ENCODE measurements around the gene INO80B. TPM values are rescaled to one million over a fixed set of nuclear protein-coding genes. Genes with fewer than 3 reads are reported as not detected.
"Not testable (repeated sequence)": the region's sequence is repeated elsewhere in the genome, so short reads cannot be mapped to it uniquely, and the experiment has no call there.

Gene INO80B
- total RNA-seq: 10 to 100 TPM; 21.1 to 22.1 TPM
- long read RNA-seq: 0 reads

- intact Hi-C loops (cut with DNase I): no loop called here
- ATAC-seq: peak; percentile 57 to 61
- peak; percentile 95 for DNase-seq
Measured at GRCh38 chr2:74454654-74455511, at the start of gene INO80B. TSS of gene INO80B (plus strand) at chr2:74455087. CDS start at chr2:74455117, 30 bp downstream.

- intact Hi-C loops (cut with DNase I): no loop called here
- no peak for DNase-seq
- no peak for ATAC-seq
Measured at GRCh38 chr2:74406035-74406434, 48.9 kb upstream of the INO80B start.

GRCh38 chr2:74407682-74408081 is 47.2 kb upstream of the INO80B start:
- ATAC-seq (no peak), DNase-seq (no peak)
- intact Hi-C loops (cut with DNase I): no loop called here

GRCh38 chr2:74413001-74413698 is 41.7 kb upstream of the INO80B start:
- no peak for ATAC-seq
- intact Hi-C loops (cut with DNase I): no loop called here
- no peak for DNase-seq

- intact Hi-C loops (cut with DNase I): no loop called here
- peak; percentile 9 to 33 for ATAC-seq
- DNase-seq: no peak
Measured at GRCh38 chr2:74414441-74414840, 40.4 kb upstream of the INO80B start.

- intact Hi-C loops (cut with DNase I): no loop called here
- ATAC-seq: peak; percentile 82 to 84
- peak; percentile 78 for DNase-seq
Measured at GRCh38 chr2:74414881-74415761, 39.8 kb upstream of the INO80B start.

GRCh38 chr2:74415762-74416395 is 39.0 kb upstream of the INO80B start:
- DNase-seq (no peak), ATAC-seq (peak in 1 of 2 donors; percentile 18)
- intact Hi-C loops (cut with DNase I): no loop called here

- no peak for ATAC-seq
- no peak for DNase-seq
- intact Hi-C loops (cut with DNase I): no loop called here
Measured at GRCh38 chr2:74416778-74417177, 38.1 kb upstream of the INO80B start.

GRCh38 chr2:74417197-74417596 is 37.7 kb upstream of the INO80B start:
- intact Hi-C loops (cut with DNase I): no loop called here
- ATAC-seq: no peak
- no peak for DNase-seq

- intact Hi-C loops (cut with DNase I): no loop called here
- ATAC-seq (no peak), DNase-seq (no peak)
Measured at GRCh38 chr2:74417763-74418162, 37.1 kb upstream of the INO80B start.

GRCh38 chr2:74418312-74418711 is 36.6 kb upstream of the INO80B start:
- no peak for ATAC-seq
- intact Hi-C loops (cut with DNase I): no loop called here
- DNase-seq: peak; percentile 69

GRCh38 chr2:74419345-74419744 is 35.5 kb upstream of the INO80B start:
- DNase-seq (no peak), ATAC-seq (no peak)
- intact Hi-C loops (cut with DNase I): no loop called here

- ATAC-seq (no peak), DNase-seq (no peak)
Measured at GRCh38 chr2:74420006-74420405, 34.9 kb upstream of the INO80B start.

GRCh38 chr2:74420443-74421103 is 34.3 kb upstream of the INO80B start:
- intact Hi-C loops (cut with DNase I); ATAC-seq; DNase-seq: not testable (repeated sequence)

More at GRCh38 chr2:74420006-74420405, 34.9 kb upstream of the INO80B start:
- intact Hi-C loops (cut with DNase I): no loop called here

GRCh38 chr2:74421221-74421870 is 33.5 kb upstream of the INO80B start, which contains the start of the genes C2orf81 and WDR54:
TSS of gene C2orf81 (minus strand) at chr2:74421619. CDS start at chr2:74421560, 59 bp downstream.
TSS of gene WDR54 (plus strand) at chr2:74421730. CDS start at chr2:74422154, 424 bp downstream.
- DNase-seq (peak; percentile 92), ATAC-seq (peak; percentile 91 to 95)
- intact Hi-C loops (cut with DNase I): no loop called here

GRCh38 chr2:74423231-74424095 is 31.4 kb upstream of the INO80B start:
- DNase-seq (no peak), ATAC-seq (no peak)
- intact Hi-C loops (cut with DNase I): no loop called here

Data from left cardiac atrium (tissue), 4 donors.